GM18951 (cell line): ENCODE results near the gene SLC25A47.
A peak's percentile ranks its signal among the peaks of the same experiment; 100 is the strongest.
"Not testable (repeated sequence)": the region's sequence is repeated elsewhere in the genome, so short reads cannot be mapped to it uniquely, and the experiment has no call there.

Experiments
- POLR2A ChIP-seq: IDR thresholded peaks from 4 replicates; pipeline ENCODE4 v1.6.1; 2011; ENCODE audit warnings: mild to moderate bottlenecking; ENCODE audit not compliant: insufficient read length, insufficient read depth; ENCODE audit errors: extremely low read depth
- in situ Hi-C: fragments of 300-500 bp; cut with MboI; formaldehyde crosslinking; loops from one replicate; pipeline ENCODE4 v1.12.0; 2022; ENCODE audit warnings: low sequenced_read_pairs, mixed read lengths, inconsistent platforms; ENCODE audit not compliant: unreplicated experiment

SLC25A47 gene

GRCh38 chr14:100330388-100330931, 7.3 kb downstream of the SLC25A47 start:
- no peak for TF ChIP-seq POLR2A
- in situ Hi-C loops, result no loop called here

GRCh38 chr14:100332071-100332639, 9.0 kb downstream of the SLC25A47 start:
- no peak for TF ChIP-seq POLR2A
- in situ Hi-C loops, result no loop called here

- in situ Hi-C loops, result no loop called here
- peak; percentile 14 for TF ChIP-seq POLR2A
These were observed 9.7 kb downstream of the SLC25A47 start for GRCh38 chr14:100332797-100333196.

GRCh38 chr14:100333311-100333710, 10.2 kb downstream of the SLC25A47 start:
- in situ Hi-C loops, result no loop called here
- no peak for TF ChIP-seq POLR2A

GRCh38 chr14:100333827-100334226, 10.7 kb downstream of the SLC25A47 start:
- in situ Hi-C loops, result no loop called here
- no peak for TF ChIP-seq POLR2A

GRCh38 chr14:100334904-100335303, 11.8 kb downstream of the SLC25A47 start:
- TF ChIP-seq POLR2A, result no peak
- in situ Hi-C loops, result no loop called here

GRCh38 chr14:100336618-100337530, 13.7 kb downstream of the SLC25A47 start:
- in situ Hi-C loops, result no loop called here
- TF ChIP-seq POLR2A, result no peak

GRCh38 chr14:100339766-100340422, 16.8 kb downstream of the SLC25A47 start:
- in situ Hi-C loops, result no loop called here
- no peak for TF ChIP-seq POLR2A

- in situ Hi-C loops, result no loop called here
- TF ChIP-seq POLR2A, result no peak
These were observed 17.3 kb downstream of the SLC25A47 start for GRCh38 chr14:100340423-100340813.

- in situ Hi-C loops, result no loop called here
- no peak for TF ChIP-seq POLR2A
These were observed 18.3 kb downstream of the SLC25A47 start for GRCh38 chr14:100341301-100342031.

GRCh38 chr14:100342195-100342594, 19.1 kb downstream of the SLC25A47 start:
- TF ChIP-seq POLR2A, result no peak
- in situ Hi-C loops, result no loop called here

GRCh38 chr14:100342826-100343225, 19.7 kb downstream of the SLC25A47 start:
- in situ Hi-C loops, result not testable (repeated sequence)

- in situ Hi-C loops, result not testable (repeated sequence)
These were observed 21.5 kb downstream of the SLC25A47 start for GRCh38 chr14:100344657-100345056.
